K562 (cell line): ENCODE results near the gene CHD2. TPM values are rescaled to one million over a fixed set of nuclear protein-coding genes. Genes with fewer than 3 reads are reported as not detected.

Experiments
- BCLAF1 ChIP-seq, 2 experiments: fragments of 450-650 bp in 1 of 2; IDR thresholded peaks; 2 replicates each; pipeline ENCODE4 v1.6.1; 2011 to 2017; ENCODE audit warnings: low read depth in 2 of 2, antibody characterized with exemption in 1 of 2, borderline replicate concordance in 1 of 2, low read length in 1 of 2, mild to moderate bottlenecking in 1 of 2, mixed read lengths in 1 of 2; ENCODE audit not compliant: control insufficient read depth in 1 of 2
- DMBX1 ChIP-seq: fragments of 250-450 bp; sonication (Bioruptor Pico); IDR thresholded peaks from 2 replicates; pipeline ENCODE4 v1.8.0; 2022; ENCODE audit warnings: inconsistent platforms, mild to moderate bottlenecking, moderate library complexity, borderline replicate concordance
- E2F4 ChIP-seq: sonication (generic); formaldehyde crosslinking; IDR thresholded peaks from 2 replicates; pipeline ENCODE4 v1.8.0; 2022; ENCODE audit warnings: mild to moderate bottlenecking, low read depth, missing genetic modification reagents
- FOXA3 ChIP-seq, 2 experiments: fragments of 450-650 bp in 1 of 2; sonication (generic) in 1 of 2; formaldehyde crosslinking; IDR thresholded peaks in 1 of 2; conservative IDR thresholded peaks in 1 of 2; 2 replicates each; pipeline versions ENCODE4 v1.4.0 to v1.8.0; 2020 to 2022; ENCODE audit warnings: mild to moderate bottlenecking in 2 of 2, missing genetic modification reagents in 1 of 2
- GATAD2A ChIP-seq: fragments of 450-650 bp; IDR thresholded peaks from 2 replicates; pipeline ENCODE4 v1.6.1; 2017
- HDAC3 ChIP-seq: fragments of 450-650 bp; IDR thresholded peaks from 2 replicates; pipeline ENCODE4 v1.6.1; 2018; ENCODE audit warnings: borderline replicate concordance, mild to moderate bottlenecking, moderate library complexity; ENCODE audit not compliant: partially characterized antibody
- POLR2AphosphoS5 ChIP-seq: IDR thresholded peaks from 2 replicates; pipeline ENCODE4 v1.6.1; 2011; ENCODE audit warnings: mild to moderate bottlenecking, low read depth, low read length, moderate library complexity; ENCODE audit not compliant: control insufficient read depth, insufficient read depth
- RUNX1 ChIP-seq: sonication (generic); IDR thresholded peaks from 2 replicates; pipeline ENCODE4 v1.6.1; 2016; ENCODE audit warnings: antibody characterized with exemption, low read depth
- STAT5A ChIP-seq: IDR thresholded peaks from 2 replicates; pipeline ENCODE4 v1.6.1; 2012; ENCODE audit warnings: low read length, inconsistent platforms, borderline replicate concordance
- ZNF318 ChIP-seq, 2 experiments: fragments of 450-650 bp; IDR thresholded peaks; 2 replicates each; pipeline ENCODE4 v1.6.1; 2016; ENCODE audit warnings: mild to moderate bottlenecking in 2 of 2, borderline replicate concordance in 1 of 2, low read depth in 1 of 2, moderate library complexity in 1 of 2
- polyA plus RNA-seq, 8 experiments: library from polyadenylated mRNA; depleted of rRNA in 4 of 8; stranded (reverse) in 5 of 8; unstranded in 3 of 8; fragments of >200 nt; fragmentation: Nextera tagmentation in 2 of 8; fragmentation: Illumina TruSeq in 1 of 8; extraction: Ambion mirVana in 2 of 8; extraction: Trizol in 1 of 8; gene quantifications; 2 replicates each; pipeline versions ENCODE4 v1.2.1 to v1.2.3, GENCODE V29; 2011 to 2014; ENCODE audit warnings: inconsistent platforms in 1 of 8, missing spikeins in 1 of 8
- total RNA-seq, 7 experiments: library from RNA; depleted of rRNA in 6 of 7; stranded (reverse); fragments of >200 nt in 6 of 7; fragmentation: Illumina TruSeq in 2 of 7; extraction: Trizol in 2 of 7; gene quantifications; 2 replicates each; pipeline versions ENCODE4 v1.2.1 to v1.2.3, GENCODE V29; 2011 to 2021; ENCODE audit warnings: low replicate concordance in 1 of 7

CHD2 gene
- total and polyA plus RNA-seq, 9 of the 15 experiments (the other 6 are each of a cell fraction or from before 2014, with no cell fraction given): 38.9 to 70.8 (median 56.2) TPM

- TF ChIP-seq ZNF318 (IDR thresholded peaks at IDR 0.05; ENCODE audit: borderline replicate concordance in 1 of 2, low read depth in 1 of 2): peak in 1 of 2 experiments; percentile 97; a peak in 2 of 4 replicates
- TF ChIP-seq E2F4 (CRISPR knock-in tag): no peak
- TF ChIP-seq DMBX1 (CRISPR knock-in tag): peak; percentile 59; the same call in 1 of the 2 replicates
- TF ChIP-seq GATAD2A: peak; percentile 99
- peak in 1 of 2 experiments; percentile 57; a peak in 1 of 4 replicates for TF ChIP-seq BCLAF1 (IDR thresholded peaks at IDR 0.05; ENCODE audit: borderline replicate concordance in 1 of 2, control insufficient read depth in 1 of 2, low read depth in 2 of 2, low read length in 1 of 2)
- peak; percentile 37; the same call in 1 of the 2 replicates for TF ChIP-seq STAT5A
- peak in 1 of 2 experiments; percentile 65; a peak in 3 of 4 replicates for TF ChIP-seq FOXA3 (CRISPR knock-in tag; conservative IDR thresholded peaks at IDR 0.05 in 1 of 2, IDR thresholded peaks at IDR 0.05 in 1 of 2)
- TF ChIP-seq HDAC3: peak; percentile 77
- no peak for TF ChIP-seq RUNX1
- peak; percentile 50 for TF ChIP-seq POLR2AphosphoS5
Measured at GRCh38 chr15:92917598-92918407, 17.7 kb downstream of the CHD2 start (continued).
